ENCODE data around the gene ACAN.
"Not testable (repeated sequence)": the region's sequence is repeated elsewhere in the genome, so short reads cannot be mapped to it uniquely, and the experiment has no call there.

The ACAN gene

GRCh38 chr15:88920186-88920891 lies 117.1 kb downstream of the ACAN start:
- no peak for DNase-seq (ENCODE audit: low read depth in 2 of 2, low spot score in 1 of 2)

GRCh38 chr15:88920892-88921435 lies 117.7 kb downstream of the ACAN start:
- DNase-seq (ENCODE audit: low read depth in 2 of 2, low spot score in 1 of 2): not testable (repeated sequence)
